Activated CD4-positive, alpha-beta T cell treated with anti-CD3 and anti-CD28 coated beads for 4 hours (primary cell): ENCODE measurements around the gene ARHGEF17.

Source experiments
- DNase-seq, 2 donors: peaks; one replicate each; pipeline ENCODE4 v3.0.0-alpha.2; 2020

Gene ARHGEF17

DNA sequence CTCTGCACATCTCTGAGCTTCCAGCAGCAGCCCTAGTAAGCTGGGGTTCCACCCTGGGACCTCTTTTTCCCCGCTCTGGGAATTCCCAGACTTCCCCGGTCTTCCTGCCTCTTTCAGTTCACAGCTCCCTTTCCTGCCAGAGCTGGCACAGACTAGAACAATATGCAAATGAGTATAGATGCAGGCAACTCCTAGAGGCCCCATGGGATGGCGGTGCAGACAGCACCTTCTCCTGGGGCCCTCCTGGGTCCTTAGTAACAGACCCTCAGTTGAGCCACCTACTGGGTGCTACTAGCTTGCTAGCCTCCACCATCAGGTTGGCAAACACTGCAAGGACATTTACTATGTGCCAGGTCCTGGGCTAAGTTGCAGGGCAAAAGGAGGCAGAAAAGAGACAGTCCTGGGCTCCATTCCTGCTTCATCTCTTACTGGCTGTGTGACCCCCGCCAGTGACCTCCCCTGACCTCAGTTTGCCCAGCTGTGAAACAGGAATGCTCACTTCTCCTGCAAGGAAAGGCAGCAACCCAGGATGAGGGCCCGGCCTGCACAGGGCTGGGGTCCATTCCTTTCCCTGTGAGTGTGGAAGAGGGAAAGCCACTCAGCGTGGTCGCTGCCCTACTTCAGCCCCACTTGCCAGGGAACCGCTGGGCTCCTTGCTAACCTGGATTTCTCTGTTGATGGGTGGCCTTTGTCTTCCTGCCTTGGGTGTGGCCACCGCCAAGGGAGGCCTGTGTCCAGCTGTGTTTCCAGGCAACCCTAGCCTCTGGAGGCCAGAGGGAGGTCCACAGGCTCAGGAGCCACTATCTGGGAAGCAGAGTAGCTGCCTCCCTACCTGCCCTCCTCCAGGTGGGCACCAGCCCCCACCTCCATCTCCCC lies 75.4 kb downstream of the ARHGEF17 start:
- DNase-seq, result no peak

DNA sequence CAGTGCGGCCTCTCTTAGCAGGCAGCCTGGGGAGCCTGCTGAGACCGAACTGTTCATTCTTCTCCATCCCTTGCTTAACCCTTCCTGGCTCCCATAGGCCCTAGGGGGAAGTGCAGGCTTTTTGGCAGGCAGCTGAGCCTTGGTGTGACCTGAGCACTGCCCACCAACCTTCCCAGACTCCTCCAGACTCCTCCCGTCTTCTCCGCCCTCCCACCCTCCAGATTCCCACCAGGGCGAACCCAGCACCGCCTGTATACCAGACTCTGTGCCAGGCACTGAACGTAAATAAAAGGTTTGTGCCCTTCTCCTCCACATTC lies 76.0 kb downstream of the ARHGEF17 start:
- no peak for DNase-seq

DNA sequence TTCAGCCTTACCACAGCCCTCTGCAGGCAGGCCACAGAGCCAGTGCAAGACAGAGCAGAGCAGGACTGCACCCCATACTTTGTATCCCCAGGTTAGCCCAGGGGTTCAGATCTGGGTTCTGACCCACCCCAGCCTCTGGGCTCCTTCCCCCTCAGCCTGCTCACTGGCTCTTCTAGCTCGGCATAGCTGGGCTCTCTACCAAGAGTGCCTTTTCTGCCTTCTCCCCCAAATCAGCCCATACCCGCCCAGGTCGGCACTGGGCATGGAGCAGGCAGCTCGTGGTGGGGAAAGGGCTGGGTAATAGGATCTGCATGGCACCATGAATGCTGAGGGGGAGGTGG lies 76.4 kb downstream of the ARHGEF17 start:
- DNase-seq, result no peak

DNA sequence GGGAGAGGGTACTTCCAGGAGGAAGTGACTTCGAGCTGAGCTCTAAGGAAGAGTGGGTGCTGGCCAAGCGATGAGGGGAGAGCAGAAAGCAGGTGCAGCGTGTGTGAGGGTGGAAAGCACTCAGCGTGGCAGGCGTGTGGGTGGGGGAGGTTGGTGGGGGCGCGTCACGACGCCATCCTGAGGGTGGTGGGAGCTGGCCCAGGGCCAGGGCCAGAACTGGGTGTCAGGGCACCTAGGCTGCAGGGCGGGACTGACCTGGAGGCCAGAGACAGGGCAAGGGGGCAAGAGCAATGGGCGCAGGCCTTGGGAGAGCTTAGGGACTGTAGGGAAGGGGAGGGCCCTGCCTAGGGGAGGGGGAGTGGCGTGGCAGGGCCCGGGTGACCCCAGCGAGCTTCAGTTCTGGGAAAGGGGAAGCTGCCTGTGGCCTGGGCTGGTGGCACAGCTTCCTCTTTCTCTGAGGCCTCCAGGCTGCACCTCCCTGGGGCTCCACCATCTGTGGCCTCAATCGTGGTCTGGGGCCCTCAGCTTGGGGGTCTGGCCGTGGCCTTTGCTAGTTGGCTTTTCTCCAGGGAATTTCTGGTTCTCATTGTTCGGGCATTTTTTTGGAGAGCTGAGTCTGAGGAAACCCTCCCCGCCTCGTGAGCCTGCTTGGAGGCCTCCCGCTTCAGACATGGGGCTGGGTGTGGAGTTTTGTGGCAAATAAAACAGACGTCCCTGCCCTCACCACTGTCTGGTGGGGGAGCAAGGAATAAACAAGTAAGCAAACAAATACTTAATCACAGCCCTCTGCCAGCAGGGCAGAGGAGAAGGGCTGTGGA lies 77.0 kb downstream of the ARHGEF17 start:
- DNase-seq, result peak; percentile 43 to 58

DNA sequence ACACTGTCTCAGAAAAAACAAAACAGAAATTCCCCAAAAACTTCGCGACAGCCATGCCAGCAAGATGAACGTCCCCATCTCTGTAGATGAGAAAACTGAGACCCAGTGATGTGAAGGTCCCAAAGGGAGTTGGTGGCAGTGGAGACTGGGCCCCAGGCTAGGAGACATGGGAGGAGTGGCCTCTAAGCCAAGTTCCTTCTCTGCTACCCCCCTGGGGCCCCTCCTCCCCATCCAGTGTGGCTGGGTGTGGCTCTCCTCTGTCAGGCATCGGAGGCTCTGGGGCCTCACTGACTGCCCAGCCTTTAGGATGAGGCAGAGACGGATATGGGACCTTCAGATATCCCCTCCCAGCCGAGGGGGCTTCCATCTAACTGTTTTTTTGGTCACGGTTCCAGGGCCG lies 77.9 kb downstream of the ARHGEF17 start:
- no peak for DNase-seq

DNA sequence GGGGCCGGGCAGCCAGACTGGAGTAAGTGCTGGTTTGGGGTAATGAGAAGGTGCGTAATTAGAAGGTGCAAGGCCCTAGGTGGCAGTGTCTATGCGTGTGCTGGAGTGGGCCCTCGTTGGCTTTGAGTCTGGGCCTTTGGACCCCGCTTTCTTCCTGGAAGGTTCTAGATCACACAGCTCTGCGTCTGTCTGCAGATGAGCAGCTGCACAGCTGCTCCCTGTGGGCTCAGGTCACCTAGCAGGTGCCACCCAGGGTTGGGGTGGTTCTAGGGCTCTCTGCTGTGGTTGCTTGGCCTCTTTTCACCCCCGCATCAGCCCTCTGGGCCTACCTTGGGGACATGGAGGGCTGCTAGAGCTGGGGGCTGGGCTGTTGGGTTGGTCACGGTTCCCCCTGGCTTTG lies 78.5 kb downstream of the ARHGEF17 start:
- no peak for DNase-seq

DNA sequence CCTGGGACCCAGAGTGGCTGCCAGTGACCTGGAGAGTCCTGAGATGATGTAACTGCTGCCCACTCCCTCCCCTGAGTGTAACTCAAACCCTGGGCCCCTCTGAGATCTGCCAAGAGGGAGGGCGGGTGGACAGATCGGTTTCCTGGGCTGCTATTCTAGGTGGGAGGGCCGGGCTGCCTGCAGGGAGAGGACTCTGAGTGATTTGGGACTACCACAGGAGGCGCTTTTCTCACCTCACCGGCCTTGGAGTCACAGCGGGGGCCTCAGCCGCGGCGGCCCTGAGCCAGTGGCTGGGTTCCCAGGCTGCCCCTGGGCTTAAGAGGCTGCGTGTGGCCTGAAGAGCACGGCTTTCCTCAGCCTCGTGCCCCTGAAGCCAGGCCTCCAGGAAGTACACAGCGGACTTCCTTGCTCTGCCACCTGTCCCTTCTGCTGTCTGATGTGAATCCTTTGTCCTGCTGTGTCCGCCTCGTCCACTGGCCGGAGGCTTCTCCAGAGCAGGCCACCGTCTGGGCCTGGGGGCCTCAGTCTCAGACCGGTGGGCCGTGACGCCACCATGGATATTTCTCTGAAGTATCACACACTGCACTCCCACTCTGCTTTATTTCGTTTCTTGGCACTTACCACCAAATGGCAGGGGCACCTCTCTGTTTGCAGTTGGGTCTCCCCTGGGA lies 79.7 kb downstream of the ARHGEF17 start:
- no peak for DNase-seq

DNA sequence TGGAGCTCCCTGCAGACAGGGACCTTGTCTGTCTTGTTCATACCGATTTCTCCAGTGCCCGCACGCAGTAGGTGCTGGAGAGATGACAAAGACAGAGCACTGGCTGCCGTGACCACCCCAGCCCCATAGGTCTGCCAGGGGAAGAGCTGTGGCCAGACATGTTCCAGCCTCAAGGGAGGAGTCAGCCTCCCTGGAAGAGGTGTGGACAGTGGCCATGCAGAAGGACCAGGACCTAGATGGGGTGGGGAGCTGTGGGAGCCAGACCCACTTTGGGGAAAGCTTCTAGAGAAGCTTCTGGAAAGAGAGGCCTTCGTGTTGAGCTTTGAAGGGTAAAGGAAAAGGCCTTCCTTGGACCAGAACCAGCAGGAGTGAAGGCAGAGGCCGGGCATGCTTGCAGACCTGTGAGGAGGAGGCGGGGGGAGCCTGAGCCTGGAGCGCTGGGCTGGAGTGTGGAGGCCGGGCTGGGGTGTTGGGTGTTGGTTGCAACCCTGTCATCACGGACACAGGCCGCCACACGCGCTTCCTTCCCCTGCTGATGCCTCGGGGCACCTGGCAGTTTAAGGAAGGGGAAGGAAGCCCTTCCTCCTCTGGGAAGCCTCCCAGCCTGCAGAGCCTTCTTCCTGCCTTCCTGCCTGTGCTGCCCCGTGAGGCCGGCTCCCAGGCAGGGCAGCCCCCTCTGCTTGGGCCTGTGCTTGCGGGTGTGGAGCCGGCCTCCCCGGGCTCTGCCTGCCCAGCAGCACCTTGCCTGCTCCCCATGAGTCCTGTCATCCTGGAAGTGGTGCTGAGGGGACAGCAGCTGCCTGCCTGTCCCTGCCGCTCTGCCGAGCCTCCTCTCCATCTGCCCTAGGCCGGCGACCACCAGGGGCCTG lies 80.4 kb downstream of the ARHGEF17 start:
- DNase-seq, result no peak

DNA sequence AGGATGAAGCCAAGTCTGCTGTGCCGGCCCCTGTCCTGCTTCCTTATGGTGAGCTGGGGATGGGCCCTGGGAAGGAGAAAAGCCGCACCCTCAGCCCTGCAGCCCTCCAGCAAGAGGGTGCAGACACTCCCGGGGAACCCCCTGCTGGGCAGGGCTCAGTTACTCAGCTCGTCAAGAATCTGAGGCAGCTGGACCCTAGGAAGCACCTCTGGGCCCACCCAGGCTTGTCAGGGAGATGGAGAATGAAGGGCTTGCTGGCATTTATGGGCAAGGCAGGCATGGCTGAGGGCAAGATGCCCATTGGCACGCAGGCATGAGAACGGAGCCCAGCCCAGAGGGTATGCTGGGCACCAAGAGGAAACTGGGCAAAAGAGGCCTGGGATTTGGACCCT lies 81.1 kb downstream of the ARHGEF17 start:
- no peak for DNase-seq

DNA sequence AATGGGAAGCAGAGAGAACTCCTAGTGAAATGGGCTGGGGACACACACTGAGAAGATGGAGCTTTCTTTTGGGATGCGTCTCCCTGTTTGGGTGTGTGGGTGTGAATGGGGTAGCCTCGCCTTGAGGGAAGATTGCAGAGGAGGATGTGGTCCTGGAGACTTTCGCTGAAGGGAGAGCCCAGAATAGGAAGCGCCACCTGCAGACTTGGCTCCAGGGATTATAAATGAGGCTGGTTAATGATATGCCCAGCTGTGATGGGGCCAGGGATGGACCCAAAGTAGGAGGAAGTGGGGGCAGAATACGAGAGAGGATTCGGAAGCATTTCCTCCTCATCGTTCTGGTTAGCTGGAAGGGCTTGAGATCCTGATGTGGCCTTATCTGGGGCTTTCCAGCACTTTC lies 81.8 kb downstream of the ARHGEF17 start:
- DNase-seq, result no peak

DNA sequence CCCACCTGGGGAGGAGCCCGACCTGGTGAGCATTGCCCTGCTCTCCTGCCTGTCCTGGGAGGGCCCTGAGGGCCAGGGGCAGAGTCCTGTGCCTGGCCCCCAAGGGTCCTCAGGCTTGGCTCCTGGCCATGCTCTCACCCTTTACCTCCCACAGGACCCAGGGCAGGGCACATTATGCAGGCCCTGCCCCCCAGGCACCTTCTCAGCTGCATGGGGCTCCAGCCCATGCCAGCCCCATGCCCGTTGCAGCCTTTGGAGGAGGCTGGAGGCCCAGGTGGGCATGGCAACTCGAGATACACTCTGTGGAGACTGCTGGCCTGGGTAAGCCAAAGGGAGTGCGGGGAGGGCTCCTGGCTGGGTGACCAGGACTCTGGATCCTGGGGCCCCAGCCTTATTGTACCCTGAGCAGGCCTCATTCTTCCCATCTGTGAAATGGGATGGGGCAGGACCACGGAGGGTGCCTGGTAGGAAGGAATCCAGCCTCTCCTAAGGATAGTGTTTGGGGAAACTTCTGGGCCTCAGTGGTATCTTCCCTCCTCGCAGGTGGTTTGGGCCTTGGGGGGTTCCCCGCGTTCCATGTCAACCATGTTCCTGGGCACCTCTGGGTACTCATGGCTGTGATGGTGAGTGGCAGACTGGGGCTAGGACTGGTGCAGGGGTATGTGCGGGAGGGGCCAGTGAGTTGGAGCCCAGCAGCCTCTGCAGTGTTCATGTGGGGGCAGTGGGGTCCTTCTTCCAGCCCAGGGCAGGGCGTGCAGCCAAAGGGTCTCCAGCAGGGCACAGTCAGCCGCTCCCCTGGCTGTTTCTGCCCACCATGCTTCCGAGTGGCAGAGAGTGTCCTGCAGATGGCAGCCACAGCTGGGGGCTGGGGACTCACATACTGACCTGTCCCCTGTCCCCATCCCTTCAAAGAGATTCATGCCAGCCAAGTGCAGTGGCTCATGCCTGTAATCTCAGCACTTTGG lies 82.8 kb downstream of the ARHGEF17 start:
- no peak for DNase-seq

DNA sequence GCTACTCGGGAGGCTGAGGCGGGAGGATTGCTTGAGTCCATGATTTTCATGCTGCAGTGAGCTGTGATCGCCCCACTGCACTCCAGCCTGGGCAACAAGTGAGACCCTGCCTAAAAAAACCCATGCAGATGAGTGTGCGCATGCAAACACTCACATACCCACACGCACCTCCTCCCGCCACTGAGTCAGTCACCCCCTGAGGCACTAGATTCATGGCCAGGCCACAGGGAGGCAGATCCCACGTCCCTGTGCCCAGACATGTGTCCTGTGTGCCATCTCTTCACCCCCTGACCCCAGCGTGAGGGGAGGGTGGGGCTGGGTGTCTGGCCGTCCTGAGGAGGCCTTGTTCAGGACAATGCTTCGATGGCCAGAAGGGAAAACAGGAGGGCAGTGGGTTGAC lies 83.6 kb downstream of the ARHGEF17 start:
- no peak for DNase-seq

DNA sequence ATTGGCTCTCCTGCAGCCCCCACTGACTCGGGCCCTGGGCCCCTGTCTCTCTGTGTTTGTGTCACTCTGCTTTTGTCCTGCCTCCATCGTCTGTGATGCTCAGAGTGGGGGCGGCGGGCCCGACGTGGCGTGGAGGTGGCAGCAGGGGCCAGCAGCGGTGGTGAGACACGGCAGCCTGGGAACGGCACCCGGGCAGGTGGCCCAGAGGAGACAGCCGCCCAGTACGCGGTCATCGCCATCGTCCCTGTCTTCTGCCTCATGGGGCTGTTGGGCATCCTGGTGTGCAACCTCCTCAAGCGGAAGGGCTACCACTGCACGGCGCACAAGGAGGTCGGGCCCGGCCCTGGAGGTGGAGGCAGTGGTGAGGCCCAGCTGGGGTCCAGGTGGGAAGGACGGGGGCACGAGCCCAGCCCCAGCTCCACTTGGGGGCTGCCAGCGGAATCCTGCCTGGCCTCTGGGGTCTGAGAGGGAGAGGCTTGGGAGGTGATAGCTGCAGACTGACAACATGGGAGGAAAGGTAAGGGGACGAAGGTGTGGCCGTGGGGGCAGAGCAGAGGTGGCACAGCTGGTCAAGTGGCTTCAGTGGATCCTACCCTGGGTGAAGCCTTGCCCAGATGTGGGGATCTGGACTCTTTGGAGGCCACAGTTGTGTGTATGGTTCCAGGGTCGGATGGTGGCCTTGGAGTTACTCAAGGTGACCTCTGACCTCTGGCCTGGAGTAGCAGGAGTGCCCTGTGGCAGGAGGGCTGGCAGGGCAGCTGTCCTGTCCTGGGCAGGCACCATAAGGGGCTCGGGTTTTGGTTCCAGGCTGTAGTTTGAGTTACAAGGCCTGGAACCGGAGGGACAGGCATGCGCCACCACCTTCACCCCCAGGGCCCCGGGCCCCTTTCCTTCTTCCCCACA lies 84.3 kb downstream of the ARHGEF17 start:
- no peak for DNase-seq

DNA sequence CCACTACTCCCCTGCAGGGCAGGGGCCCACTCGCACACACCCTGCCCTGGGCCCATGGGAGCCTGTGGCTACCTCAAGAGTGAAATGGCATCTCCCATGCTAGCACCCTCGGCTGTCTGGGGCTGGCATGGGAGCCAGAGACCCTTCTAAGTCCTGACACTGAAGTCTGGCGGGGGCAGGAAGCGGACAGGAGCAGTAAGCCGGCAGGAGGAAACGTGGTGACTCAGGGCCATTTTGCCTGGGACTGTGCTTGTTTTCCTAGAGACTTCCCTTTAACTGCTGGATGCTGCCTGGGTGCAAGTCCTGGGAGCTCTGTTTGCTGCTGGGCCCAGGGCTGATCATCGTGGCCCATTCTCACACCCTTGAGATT lies 84.9 kb downstream of the ARHGEF17 start:
- no peak for DNase-seq

DNA sequence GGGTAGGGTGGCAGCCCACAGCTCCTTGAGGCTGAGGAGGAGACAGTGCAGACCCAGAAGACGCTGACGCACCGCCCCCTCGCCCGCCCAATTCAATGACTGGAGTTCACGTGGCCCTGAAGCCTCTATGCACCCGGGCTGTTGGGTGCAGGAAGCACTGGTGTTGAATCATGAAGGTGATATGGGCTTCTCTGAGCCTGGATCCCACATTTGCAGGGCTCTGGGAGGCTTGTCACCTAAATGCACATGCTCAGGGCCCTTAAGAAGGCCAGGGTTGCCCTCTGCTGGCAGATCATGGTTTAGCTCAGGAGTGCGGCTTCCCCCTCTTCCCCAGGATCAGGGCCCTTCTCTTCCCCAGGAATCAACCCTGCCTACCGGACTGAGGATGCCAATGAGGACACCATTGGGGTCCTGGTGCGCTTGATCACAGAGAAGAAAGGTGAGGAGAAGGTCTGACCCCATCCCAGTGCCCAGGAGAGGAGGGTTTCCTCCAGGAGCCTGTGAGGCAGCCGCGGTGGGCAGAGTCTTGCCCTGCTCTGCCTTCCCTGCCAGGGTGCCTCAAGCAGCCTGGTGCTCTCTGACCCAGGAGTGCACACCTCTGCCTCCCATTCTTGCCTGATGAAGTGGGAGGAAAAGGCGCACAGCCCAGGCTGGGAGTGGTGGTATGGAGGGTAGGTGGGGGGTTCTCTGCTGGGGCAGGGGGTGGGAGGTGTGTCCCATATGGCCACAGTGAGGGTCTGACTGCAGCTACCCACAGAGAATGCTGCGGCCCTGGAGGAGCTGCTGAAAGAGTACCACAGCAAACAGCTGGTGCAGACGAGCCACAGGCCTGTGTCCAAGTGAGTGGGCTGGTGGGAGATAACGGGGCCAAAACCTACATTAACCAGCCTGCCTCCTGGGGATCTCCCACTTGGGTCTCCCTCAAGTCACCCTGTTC lies 85.7 kb downstream of the ARHGEF17 start:
- peak; percentile 50 to 61 for DNase-seq

DNA sequence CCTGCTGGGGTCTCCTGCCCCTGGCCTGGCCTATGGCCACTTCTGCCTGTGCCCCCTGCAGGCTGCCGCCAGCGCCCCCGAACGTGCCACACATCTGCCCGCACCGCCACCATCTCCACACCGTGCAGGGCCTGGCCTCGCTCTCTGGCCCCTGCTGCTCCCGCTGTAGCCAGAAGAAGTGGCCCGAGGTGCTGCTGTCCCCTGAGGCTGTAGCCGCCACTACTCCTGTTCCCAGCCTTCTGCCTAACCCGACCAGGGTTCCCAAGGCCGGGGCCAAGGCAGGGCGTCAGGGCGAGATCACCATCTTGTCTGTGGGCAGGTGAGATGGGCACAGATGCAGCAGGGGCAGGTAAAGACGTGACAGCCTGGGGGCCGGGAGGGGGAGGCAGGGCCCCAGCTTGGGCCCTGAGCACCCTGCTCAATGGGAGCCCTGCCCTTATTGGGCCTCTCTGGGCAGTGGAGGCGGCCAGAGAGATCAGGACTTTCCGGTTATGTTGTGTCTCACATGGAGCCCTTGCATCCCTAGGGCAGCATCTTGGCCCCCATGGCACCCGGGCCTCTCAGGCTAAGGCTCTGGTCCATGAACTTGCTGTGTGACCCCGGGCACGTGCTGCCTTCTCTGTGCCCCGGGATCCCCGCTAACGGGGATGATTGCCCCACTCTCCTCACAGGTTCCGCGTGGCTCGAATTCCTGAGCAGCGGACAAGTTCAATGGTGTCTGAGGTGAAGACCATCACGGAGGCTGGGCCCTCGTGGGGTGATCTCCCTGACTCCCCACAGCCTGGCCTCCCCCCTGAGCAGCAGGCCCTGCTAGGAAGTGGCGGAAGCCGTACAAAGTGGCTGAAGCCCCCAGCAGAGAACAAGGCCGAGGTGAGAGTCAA lies 86.6 kb downstream of the ARHGEF17 start:
- no peak for DNase-seq

DNA sequence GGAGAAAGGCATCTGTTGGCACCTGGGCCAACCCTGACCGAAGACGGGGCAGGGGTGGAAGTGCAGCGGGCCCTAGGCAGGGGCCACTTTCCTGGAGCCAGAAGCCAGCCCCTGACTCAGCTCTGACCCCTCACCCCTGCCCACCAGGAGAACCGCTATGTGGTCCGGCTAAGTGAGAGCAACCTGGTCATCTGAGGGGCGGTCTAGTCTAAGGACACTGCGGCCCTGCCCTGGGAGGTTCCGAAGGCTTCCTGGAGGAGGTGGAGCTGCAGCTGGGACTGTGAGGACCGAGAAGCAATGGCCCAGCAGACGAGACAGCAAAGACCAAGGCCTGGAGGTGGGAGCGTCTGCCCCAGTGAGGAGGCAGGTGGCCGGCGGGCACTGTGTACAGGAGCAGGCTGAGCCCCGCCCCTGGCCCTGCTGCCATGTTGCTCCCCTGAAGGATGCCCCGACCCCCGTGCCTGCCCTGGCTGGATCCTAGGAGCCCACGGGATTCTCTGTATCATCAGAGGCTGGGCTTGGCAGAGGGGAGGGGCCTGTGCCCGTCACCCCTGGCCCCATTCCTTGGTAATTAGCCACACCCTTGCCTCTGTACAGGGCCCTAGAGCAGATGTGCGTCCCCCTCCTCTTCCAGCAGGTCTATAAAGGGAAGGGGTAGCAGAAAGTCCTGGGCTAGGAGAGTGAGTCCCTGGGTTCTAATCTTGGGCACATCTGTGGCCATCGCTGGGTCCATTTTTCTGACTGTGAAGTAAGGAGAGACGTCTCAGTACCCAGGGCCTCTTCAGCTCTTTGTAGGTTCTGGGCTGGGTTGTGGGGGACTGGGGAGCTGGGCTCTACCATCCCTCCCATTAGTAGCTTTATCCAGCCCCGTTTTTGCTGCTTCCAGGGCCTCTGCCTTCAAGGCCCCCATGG lies 87.5 kb downstream of the ARHGEF17 start:
- DNase-seq, result no peak
